ELF-1 (cell line): ENCODE measurements around the gene FAM89A.

ENCODE experiments used
- DNase-seq: peaks from one replicate; pipeline ENCODE4 v3.0.0-alpha.2; 2016; ENCODE audit warnings: low read depth, low spot score

The FAM89A gene

GRCh38 chr1:230992100-230992774 is 47.8 kb downstream of the FAM89A start:
- DNase-seq: no peak

- DNase-seq: no peak
Measured at GRCh38 chr1:230987448-230987847, 52.6 kb downstream of the FAM89A start.

GRCh38 chr1:230986976-230987375 is 53.1 kb downstream of the FAM89A start:
- DNase-seq: no peak

- DNase-seq: peak; percentile 12
Measured at GRCh38 chr1:230985711-230986110, 54.3 kb downstream of the FAM89A start.

GRCh38 chr1:230984622-230985515 is 55.2 kb downstream of the FAM89A start:
- peak; percentile 68 for DNase-seq

- DNase-seq: no peak
Measured at GRCh38 chr1:230983811-230984210, 56.2 kb downstream of the FAM89A start.

- DNase-seq: no peak
Measured at GRCh38 chr1:230982696-230983095, 57.4 kb downstream of the FAM89A start.

- no peak for DNase-seq
Measured at GRCh38 chr1:230979952-230980351, 60.1 kb downstream of the FAM89A start.

GRCh38 chr1:230979389-230979716 is 60.7 kb downstream of the FAM89A start:
- DNase-seq: no peak

- DNase-seq: peak; percentile 99
Measured at GRCh38 chr1:230978491-230979388, 61.3 kb downstream of the FAM89A start, which contains the start of the genes ARV1 and TTC13. TSS of gene ARV1 (plus strand) at chr1:230979094. CDS start at chr1:230979106, 12 bp downstream. TSS of gene TTC13 (minus strand) at chr1:230978861. CDS start at chr1:230978830, 31 bp downstream.

- peak; percentile 49 for DNase-seq
Measured at GRCh38 chr1:230977761-230978490, 62.1 kb downstream of the FAM89A start.

GRCh38 chr1:230976825-230977747 is 63.0 kb downstream of the FAM89A start:
- no peak for DNase-seq

GRCh38 chr1:230976360-230976759 is 63.7 kb downstream of the FAM89A start:
- DNase-seq: no peak

- DNase-seq: no peak
Measured at GRCh38 chr1:230975636-230976035, 64.4 kb downstream of the FAM89A start.

- DNase-seq: no peak
Measured at GRCh38 chr1:230972855-230973271, 67.2 kb downstream of the FAM89A start.

- no peak for DNase-seq
Measured at GRCh38 chr1:230971771-230972170, 68.3 kb downstream of the FAM89A start.

GRCh38 chr1:230970432-230970831 is 69.6 kb downstream of the FAM89A start:
- DNase-seq: no peak
